Nucleus accumbens (tissue), 56 donors: ENCODE measurements around the gene ELMO3.

Source experiments
- DNase-seq, 56 donors: peaks; one replicate each; lab custom pipeline; 2025; lab: John Stamatoyannopoulos, UW

The ELMO3 gene

DNA sequence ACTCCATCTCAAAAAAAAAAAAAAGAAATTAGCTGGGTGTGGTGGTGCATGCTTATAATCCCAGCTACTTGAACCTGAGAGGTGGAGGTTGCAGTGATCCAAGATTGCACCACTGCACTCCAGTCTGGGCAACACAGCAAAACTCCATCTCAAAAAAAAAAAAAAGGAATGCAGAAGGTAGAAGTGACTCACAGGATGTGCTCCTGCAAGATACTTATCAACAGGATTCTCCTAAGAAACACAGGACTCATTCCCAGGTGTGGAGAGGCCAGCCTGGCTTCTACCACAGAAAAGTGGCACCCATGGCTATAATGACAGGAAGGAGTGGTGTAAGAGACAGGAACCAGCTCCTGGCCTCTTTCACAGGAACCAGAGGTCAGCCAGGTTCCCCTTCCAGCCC, 13.8 kb downstream of the ELMO3 start:
- no peak for DNase-seq

DNA sequence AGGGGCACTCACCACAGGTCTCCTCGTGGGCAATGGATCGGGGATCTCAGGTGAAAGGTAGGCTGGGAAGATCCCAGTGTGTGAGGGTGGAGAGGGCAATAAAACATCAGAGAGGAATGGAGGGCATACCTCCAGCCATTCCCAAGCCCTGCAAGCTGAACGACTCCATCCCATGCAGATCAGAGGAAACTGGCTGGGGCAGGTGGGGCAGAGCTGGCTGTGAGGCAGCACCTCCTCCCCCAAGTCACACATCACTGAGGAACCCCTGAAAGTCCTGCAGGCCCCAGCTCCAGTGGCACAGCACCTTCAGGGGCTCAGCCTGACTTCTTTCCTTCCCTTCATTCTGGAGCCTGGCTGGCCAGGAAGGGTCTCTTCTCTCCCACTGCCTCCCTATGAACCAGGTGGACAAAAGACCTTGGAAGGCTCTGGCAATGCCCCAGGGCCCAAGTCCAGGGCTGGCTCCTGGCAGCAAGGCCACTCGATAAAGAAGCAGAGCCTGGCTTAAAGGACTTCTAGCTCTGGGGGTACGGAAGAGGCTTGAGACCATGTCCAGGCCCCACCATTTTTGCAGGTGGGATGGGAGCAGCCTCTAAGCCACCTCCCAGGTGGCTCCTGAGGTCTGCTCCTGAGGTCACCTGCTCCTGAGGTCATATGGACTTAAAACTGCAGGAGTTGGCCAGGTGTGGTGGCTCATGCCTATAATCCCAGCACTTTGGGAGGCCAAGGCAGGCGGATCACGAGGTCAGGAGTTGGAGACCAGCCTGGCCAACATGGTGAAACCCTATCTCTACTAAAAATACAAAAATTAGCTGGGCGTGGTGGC, 14.5 kb downstream of the ELMO3 start:
- no peak for DNase-seq

DNA sequence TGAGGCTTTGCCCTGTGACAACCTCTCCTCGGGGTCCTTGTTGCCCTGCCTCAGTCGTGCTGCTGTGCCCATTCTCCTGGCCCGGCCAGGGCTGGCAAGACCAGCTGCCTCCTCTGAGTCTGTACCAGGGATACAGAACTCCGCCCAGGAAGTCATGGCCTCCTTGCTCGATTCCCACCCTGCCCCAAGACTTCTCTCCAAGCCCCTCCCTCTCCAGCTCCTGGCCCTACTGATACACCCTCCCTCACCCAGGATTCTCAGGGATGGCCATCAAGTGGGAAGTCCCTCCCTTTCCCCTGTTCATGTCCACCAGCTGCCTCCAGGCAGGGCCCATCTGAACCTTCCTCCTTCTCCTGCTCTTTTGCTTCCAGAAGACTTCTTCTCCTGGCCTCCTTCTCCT, 16.8 kb downstream of the ELMO3 start:
- DNase-seq = no peak

DNA sequence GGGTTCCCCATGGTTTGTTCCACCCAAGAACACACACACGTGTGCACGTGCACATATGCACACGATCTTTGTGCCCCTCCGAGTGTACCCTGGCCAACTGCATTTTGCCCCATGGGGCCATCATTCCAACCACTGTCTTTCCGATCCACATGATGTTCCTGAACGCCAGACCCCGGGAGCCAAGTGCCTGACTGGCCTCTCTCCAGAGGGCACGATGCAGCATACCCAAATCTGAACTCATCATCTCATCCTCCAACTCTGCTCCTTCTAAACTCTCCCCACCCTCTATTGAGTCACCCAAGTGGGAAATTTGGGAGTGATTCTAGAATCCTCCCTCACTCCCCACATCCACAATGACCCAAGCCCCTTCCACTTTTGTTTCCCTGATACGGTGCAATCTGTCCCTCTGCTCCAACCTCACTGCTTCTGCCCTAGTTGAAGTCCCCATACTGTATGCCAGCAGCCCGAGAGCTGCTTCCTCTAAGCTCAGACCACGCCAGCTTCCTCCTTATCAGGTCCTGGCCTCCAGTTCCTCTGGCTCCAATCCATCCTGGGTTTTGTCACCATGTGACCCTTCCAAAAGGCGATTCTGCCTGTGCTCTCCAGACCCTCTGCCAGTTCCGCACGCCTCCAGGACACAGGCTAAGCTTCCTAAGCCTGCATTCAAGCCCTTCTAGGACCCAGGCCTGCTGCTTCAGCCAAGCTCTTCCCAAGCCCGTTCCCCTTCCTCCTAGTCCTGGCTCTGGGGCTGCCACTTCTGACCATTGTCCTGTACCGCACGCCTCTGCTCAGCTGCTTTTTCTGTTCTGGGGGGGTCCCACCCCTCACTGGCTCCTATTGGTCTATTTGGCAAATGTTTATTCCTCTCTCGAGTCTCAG, 17.9 kb downstream of the ELMO3 start:
- DNase-seq = peak in 1 of 56 donors; percentile 45

DNA sequence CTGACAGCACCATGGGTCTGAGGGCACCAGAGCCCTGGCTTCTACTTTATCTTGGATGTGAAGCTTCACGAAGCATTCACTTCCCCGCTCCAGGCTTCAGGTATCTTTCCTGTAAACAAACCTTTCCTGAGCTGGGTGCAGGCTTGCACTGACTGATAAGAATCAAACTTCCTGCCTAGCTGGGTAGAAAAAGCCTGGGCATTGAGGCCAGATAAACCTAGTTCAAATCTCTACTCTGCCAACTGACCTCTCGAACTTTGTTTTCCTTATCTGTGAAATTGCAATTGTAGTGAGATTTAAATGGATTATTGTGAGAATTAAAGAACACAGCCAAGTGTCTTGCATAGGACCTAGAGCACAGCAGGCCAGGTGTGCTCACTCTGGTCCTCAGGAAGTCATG, 25.1 kb downstream of the ELMO3 start:
- DNase-seq = no peak

DNA sequence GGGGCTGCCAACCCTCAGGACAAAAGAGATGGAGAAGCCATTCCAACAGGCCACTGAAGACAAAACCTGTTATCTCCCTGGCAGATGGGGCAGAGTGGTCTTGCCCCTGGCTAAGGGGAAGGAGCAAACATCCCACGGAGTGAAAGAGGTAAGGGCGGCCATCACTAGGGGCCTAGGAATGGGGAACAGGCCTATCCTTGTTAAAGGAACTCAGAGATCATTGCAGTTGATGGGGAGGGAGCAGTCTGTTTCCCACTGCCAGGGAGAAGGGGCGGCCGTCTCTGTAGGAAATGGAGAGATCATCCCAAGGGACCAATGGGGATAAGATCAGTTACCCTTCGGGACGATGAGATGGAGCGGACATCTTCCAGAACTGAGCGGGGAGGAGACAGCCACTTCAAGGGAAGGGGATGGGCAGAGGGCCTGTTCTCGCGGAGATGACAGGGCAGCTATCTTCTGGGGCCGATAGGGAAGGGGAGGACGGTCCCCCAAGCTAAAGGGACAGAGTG, 27.4 kb downstream of the ELMO3 start:
- no peak for DNase-seq

DNA sequence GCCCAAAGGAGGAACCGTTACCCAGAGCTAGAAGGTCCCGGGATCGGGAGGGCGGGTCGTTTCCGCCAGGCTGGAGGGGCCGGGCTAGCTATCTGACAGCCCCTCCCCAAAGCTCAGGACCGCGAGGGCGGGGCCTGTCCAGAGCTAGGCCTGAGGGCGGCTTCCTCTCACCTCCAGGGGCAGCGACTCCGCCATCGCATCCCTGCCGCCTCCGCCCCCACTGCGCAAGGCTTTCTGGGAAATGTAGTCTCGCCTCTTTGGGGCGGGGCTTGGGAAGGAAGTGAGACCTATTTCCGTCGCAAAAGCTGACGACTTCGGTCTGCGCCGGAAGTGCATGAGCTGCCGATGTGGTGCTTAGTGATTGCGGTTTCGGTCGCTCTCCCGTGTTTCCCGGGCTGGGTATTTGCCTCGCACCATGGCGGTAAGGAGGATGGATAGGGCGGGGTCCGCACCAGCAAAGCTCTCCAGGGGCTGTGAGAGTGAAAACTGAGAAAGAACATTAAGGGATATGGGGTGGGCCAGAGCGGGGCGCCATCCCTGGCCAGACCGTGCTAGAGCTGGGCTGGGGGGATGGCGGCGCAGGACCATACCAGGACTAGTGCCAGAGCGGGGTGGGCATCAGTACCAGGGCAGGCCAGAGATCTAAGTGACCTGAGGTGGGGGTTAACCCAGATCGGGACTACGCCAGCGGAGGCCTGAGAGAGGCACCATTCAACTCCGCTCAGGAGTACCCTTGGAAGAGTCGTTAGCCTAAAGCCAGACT, 28.1 kb downstream of the ELMO3 start, which contains the start of gene TMEM208:
Gene TMEM208 (plus strand): TSS at position 327 of the 763 bp plus-strand sequence. CDS start 89 bp downstream, at position 416.
- peak; percentile 68 to 98 (median 93) for DNase-seq

DNA sequence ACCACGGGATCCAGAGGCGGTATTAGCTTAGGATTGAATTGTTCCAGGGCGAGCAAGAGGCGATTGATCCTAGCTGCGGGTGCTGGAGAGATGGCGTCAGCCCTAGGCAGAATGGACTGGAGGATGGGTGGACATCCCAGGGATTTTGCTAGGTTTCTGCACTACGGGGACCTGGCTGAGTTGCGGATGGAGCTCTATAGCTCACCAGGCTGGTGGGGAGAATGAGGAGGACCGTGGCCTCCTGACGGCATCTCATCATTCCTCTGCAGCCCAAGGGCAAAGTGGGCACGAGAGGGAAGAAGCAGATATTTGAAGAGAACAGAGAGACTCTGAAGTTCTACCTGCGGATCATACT, 28.6 kb downstream of the ELMO3 start:
- no peak for DNase-seq

DNA sequence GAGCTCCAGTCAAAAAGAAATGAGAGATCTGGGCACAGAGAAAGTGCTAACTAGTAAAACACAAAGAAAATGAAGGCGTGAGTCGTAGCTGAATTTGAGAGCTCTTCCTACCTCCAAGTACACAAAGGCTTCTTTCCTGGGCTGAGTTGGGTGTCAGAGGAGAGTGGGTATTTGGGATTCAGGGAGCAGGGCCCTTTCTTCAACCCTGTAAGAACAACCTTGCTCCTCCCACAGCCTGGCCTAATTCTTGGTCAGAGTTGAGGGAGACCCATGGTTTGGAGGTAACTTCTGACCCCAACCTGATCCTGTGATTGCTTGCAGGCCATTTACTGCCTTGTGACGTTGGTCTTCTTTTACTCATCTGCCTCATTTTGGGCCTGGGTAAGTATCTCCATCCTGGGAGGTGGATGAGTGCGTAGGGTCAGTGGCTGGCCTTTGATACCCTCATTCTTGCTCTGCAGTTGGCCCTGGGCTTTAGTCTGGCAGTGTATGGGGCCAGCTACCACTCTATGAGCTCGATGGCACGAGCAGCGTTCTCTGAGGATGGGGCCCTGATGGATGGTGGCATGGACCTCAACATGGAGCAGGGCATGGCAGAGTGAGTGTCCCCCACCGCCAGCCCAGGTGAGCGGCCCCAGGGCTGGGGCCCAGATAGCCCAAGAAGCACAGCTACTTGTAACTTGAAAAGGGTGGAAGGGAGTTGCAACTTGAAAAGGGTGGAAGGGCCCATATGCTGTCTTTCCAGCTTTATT, 29.3 kb downstream of the ELMO3 start:
- no peak for DNase-seq

DNA sequence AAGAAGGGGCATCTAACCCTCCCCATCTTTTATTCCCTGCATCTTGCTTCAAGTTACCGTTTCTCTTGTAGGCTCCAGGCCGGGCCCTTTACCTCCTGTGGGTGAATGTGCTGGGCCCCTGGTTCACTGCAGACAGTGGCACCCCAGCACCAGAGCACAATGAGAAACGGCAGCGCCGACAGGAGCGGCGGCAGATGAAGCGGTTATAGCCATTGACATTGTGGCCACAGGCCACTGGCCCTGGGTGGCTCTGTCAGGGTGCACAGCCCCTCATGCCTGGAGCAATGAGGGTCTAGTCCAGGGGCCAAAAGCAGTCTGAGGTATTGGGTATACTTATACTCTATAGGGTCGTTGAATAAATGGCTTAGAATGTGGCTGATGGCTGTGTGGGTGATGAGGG, 30.0 kb downstream of the ELMO3 start:
- DNase-seq = no peak

DNA sequence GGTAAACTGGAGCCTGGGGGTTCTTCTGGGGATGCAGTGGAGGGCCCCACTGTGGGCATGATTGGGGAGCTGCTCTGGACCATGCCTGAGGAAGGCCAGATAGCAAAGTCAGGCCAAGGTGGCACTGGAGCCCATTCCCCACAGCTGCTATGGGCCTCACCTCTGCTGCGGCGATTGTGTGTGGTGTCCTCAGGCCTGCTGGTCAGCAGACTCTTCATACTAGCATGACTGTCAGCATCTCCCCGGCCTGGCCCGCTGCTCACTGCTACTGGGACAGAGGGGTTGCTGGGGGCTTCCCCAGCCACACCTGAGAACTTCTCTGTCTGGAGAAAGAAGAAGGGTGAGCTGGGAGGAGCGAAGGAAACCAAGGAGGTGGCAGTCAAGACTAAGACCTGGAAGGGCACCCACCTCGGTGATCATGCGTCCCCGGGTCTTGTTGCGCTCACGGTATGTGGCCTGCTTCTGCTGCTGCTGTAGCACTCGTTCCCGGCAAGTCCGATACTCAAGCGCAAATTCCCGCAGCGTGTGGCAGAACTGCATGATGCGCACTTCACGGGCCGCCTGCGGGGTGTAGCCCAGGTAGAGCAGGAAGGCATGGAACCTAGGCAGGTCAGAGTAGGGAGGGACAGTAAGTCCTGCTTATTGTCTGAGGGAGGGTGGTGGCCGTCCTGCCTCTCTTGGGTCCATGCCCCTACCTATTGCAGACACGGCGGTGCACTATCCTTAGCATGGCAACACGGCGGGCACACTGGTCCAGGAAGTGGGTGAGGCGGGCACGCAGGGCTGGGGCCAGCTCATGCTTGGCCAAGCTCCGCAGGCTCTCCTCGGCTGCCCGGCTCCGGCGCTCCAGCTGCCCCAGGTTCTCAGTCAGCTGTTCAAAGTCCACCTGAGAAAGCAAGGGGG, 31.2 kb downstream of the ELMO3 start:
- DNase-seq = no peak

DNA sequence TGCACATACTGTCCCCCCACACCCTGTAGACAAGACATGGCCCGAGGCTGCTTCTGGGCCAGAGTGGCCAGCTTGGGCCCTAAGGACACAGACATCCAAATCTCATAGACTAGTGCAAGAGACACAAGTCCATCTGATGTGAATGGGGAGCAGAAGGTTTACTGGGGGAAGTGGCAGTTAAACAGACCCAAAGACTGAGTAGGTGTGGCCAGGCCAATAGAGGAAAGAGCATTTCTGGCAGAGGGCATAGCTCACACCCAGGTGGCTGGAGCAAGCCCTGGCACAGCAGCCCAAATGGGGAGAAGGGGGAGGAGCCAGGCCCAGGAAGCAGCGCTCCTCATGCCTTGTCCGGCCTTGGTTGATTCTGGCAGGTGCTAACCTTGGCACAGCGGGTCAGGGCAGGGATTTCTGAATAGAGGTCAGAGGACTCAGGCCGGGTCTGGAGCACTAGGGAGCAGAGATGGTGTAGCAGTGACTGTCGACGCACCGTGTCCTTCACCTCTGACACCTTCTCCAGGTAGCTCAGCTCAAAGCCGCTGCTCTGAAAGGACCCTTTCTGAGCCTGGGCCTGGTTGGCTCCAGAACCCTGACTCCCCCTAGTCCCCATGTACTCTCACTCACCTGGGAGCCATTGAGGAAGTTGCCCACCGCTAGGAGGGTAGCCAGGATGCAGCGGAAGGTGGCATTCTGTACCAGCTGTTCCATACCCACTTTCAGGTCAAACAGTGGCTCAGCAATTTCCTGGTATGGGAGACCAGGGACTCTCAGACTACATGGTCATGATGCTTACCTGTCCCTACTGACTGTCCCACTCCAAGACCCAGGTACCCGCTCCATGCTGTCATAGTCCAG, 32.1 kb downstream of the ELMO3 start:
- no peak for DNase-seq

DNA sequence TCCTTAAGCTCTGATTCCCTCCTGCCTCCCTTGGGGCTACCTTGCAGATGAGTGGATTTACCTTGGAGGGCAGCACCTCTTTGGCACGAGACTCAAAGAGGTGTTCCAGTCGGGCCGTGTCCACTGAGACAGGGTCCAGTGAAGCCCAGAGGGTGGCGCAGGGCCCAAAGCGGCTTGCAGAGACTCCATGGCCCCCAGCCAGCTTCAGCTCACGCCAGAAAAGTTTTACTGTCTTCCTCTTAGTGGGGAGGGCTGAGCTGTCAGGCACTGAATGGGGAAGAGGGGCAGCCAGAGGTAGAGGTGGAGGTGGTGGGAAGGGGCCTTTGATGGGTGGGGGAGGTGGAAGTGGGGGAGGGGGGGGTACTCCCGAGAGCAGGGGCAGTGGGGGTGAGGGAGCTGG, 34.7 kb downstream of the ELMO3 start:
- DNase-seq = no peak

DNA sequence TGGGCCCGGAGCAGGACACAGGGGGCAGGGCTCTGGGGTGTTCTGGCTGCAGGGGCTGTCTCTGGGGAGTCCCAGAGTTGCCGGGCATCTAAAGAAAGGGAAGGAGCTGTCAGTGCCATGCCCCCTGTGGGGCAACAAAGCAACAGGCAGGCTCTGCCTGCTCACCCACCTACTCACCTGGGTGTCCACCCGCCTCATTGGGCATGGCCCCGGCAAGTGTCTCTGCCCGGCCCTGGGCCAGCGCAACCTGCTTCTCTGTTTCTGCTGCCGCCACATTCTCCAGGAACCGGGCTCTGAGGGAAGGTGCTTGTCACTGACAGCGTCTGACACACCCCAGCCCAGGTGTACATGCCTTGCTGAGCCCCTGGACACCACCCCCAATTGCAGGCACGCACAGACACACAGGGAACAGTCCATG, 35.3 kb downstream of the ELMO3 start:
- no peak for DNase-seq

DNA sequence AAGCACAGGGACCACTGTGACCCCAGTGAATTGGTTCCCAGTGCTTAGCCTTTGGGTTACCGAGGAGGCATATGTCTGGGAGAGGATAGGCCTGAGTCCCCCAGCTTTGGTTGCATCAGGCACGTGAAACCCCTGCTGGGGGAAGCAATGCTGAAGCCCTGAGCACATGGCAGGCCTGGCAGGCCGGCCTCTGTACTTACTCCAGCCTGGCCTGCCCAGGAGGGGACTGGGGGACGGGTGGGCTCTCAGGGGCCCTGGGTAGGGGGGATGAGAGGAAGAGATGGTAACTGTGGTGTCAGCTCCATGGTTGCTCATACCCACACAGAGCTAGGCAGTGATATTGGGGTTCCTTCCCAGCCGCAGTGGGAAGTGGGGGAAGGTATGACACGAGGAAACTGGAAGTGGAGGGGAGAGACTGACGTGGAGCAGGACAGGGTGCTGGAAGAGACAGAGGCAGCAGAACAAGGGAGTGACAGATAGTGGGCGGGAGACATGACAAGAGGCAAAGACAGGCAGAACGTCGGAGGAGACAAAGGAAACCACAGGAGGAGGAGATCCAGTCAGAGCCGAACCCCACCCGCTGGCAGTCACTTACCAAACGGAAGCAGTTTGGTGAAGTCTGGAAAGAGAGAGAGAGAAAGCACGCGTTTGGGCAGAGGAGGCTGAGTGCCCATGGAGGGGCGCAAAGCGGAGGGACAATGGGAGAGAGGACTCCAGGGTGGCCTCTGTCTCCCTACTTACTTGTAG, 37.1 kb downstream of the ELMO3 start:
- peak in 35 of 56 donors; percentile 24 to 91 (median 70) for DNase-seq

DNA sequence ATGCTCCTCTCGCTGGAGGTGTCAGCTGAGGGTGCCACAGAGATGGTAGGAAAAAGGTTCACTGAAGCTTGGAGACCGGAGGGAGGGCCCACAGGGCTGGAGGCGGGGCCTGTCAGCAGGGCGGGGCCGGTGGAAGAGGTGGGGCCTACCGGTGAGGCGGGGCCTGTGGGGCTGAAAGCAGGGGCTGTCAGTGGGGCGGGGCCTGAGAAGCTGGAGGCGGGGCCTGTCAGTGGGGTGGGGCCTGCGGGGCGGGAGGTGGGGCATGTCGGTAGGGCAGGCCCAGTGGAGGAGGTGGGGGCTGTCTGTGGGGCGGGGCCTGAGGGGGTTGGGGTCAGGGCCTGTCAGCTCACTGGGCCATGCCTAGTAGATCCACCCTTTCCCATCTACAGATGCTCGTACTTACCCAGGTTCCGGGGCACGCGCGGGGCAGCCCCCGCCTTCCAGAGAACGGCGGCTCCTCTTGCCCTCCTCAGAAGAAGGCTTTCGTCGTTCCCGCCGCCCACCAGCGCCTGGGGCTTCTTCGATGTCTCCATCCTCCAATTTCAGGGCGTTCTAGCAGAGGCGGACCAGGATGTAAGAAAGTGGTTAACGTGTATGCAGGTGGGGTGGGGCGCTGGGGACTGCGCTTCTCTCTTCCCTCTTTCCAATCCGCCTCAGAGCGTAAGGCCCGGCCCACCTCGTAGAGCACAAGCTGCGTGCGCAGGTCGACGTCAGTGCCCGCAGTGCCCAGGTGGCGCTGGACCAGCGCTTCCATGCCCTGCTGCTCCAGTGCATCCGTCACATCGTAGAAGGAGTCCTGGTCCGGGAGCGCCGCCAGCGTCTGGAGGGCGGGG, 37.8 kb downstream of the ELMO3 start:
- DNase-seq = peak in 41 of 56 donors; percentile 29 to 93 (median 74)
